Right atrium auricular region (tissue), 2 donors: Measurements from ENCODE around the gene IP6K2. TPM values are rescaled to one million over a fixed set of nuclear protein-coding genes. Genes with fewer than 3 reads are reported as not detected.

ENCODE experiments used
- DNase-seq: peaks from one replicate; pipeline ENCODE4 v3.0.0-alpha.2; 2019; ENCODE audit warnings: low spot score
- H3K27ac ChIP-seq, 2 donors: fragments of 200-600 bp; sonication (generic); 1 replicate in 1 of 2; 2 replicates in 1 of 2; pipeline ENCODE4 v1.5.1; 2016 to 2019
- H3K27me3 ChIP-seq, 2 donors: fragments of 200-600 bp; sonication (generic); one replicate each; pipeline versions ENCODE4 v1.5.1 to v1.6.0; 2017 to 2019
- H3K36me3 ChIP-seq: fragments of 200-600 bp; sonication (generic); one replicate; pipeline ENCODE4 v1.5.1; 2016
- H3K4me1 ChIP-seq, 2 donors: fragments of 200-600 bp; sonication (generic); one replicate each; pipeline versions ENCODE4 v1.5.1 to v1.6.0; 2017 to 2019
- H3K4me3 ChIP-seq, 2 donors: fragments of 200-600 bp; sonication (generic); 1 replicate in 1 of 2; 2 replicates in 1 of 2; pipeline ENCODE4 v1.5.1; 2017 to 2019; ENCODE audit warnings: mild to moderate bottlenecking in 1 of 2, moderate library complexity in 1 of 2
- H3K9me3 ChIP-seq, 2 donors: fragments of 200-600 bp; sonication (generic); one replicate each; pipeline ENCODE4 v1.5.1; 2019
- CTCF ChIP-seq, 2 donors: fragments of 200-600 bp; sonication (generic); IDR thresholded peaks; one replicate each; pipeline ENCODE4 v1.5.1; 2019; ENCODE audit warnings: antibody characterized with exemption in 2 of 2
- total RNA-seq, 2 donors: library from RNA; depleted of rRNA; stranded (reverse); fragments of >200 nt; gene quantifications; one replicate each; pipeline ENCODE4 v1.1.0, GENCODE V29; 2016

The IP6K2 gene
- total RNA-seq, 2 donors from 2014 or later = 35.7 to 39.6 TPM

DNA sequence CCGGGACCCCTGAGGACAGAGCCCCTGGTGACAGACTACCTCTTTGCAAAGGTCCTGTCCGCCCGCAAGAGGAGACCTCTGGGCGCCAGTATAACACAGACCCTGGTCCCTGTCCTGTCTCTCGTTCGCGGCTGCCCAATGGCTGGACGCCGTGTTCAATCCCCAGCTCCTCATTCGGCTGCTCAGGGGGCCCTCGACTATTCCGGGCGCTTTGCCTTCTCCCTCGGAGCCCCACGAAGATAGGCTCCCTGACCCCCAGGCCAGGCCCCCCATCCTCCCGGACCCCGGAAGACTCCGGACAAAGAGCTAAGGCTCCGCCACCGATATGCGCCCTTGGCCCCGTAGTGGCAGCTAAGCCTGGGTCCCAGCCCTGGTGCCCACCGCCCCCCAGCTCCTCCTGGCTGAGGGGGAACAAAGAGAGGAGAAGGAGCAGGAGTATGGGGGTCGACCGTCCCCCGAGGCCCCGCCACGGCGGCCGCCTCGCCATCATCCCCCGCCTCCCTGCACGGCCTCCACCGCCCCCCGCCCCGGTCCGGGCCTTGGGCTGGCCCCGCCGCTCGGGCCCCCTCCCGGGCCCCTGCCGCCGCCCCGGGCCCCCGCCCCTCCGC lies 54.8 kb downstream of the IP6K2 start:
- DNase-seq = no peak
- no peaks in the 10 kb centered on the region for H3K36me3 ChIP-seq
- no peaks in the 10 kb centered on the region for H3K9me3 ChIP-seq
- no peak for TF ChIP-seq CTCF (IDR thresholded peaks at IDR 0.05)
- H3K4me1 ChIP-seq = peaks cover 0 to 39% of the 10 kb centered on the region in 2 donors
- peak overlapping the region; percentile 48 to 59 for H3K4me3 ChIP-seq
- H3K27ac ChIP-seq = peak overlapping the region in 1 of 2 donors; percentile 84
- H3K27me3 ChIP-seq = no peaks in the 10 kb centered on the region

GRCh38 chr3:48661501-48662144 lies 55.4 kb downstream of the IP6K2 start:
- H3K27ac ChIP-seq = no peak overlapping the region
- peak in 1 of 2 donors; percentile 31 for TF ChIP-seq CTCF (IDR thresholded peaks at IDR 0.05)
- no peaks in the 10 kb centered on the region for H3K27me3 ChIP-seq
- peak overlapping the region; percentile 24 to 47 for H3K4me3 ChIP-seq
- H3K9me3 ChIP-seq = no peaks in the 10 kb centered on the region
- H3K36me3 ChIP-seq = no peaks in the 10 kb centered on the region
- peak; percentile 76 for DNase-seq
- peaks cover 0 to 45% of the 10 kb centered on the region in 2 donors for H3K4me1 ChIP-seq

- DNase-seq = no peak
- no peak for TF ChIP-seq CTCF (IDR thresholded peaks at IDR 0.05)
- Histone ChIP-seq H3K4me1 (peaks cover 0 to 52% of the 10 kb centered on the region in 2 donors), H3K4me3 (peak overlapping the region in 1 of 2 donors; percentile 47), H3K36me3 (no peaks in the 10 kb centered on the region), H3K27me3 (no peaks in the 10 kb centered on the region), H3K9me3 (no peaks in the 10 kb centered on the region), H3K27ac (no peak overlapping the region)
Observed at GRCh38 chr3:48660800-48661400, 56.1 kb downstream of the IP6K2 start.

- Histone ChIP-seq H3K27ac (peak overlapping the region; percentile 68 to 70), H3K27me3 (no peaks in the 10 kb centered on the region), H3K9me3 (no peaks in the 10 kb centered on the region), H3K4me3 (peak overlapping the region in 1 of 2 donors; percentile 69), H3K36me3 (no peaks in the 10 kb centered on the region), H3K4me1 (peaks cover 0 to 32% of the 10 kb centered on the region in 2 donors)
- no peak for TF ChIP-seq CTCF (IDR thresholded peaks at IDR 0.05)
- DNase-seq = no peak
Observed at GRCh38 chr3:48656841-48657281, 60.2 kb downstream of the IP6K2 start.

GRCh38 chr3:48656061-48656840 lies 60.8 kb downstream of the IP6K2 start:
- H3K27me3 ChIP-seq = no peaks in the 10 kb centered on the region
- peak overlapping the region; percentile 68 to 70 for H3K27ac ChIP-seq
- peak; percentile 49 to 82 for TF ChIP-seq CTCF (IDR thresholded peaks at IDR 0.05)
- peak; percentile 77 for DNase-seq
- peaks cover 0 to 26% of the 10 kb centered on the region in 2 donors for H3K4me1 ChIP-seq
- H3K4me3 ChIP-seq = peak overlapping the region; percentile 46 to 69
- H3K9me3 ChIP-seq = no peaks in the 10 kb centered on the region
- H3K36me3 ChIP-seq = no peaks in the 10 kb centered on the region
